GM23338 (cell line): Measurements from ENCODE around the gene WDR41. TPM values are rescaled to one million over a fixed set of nuclear protein-coding genes. Genes with fewer than 3 reads are reported as not detected.

Experiments used
- ATAC-seq: fragments of 200-7000 bp; cut with Tn5 transposase; 3 replicates; pipeline ENCODE4 v1.9.1; 2020
- DNase-seq: peaks from one replicate; pipeline ENCODE4 v3.0.0-alpha.2; 2015; ENCODE audit warnings: low spot score
- H2AFZ ChIP-seq: fragments of 200-600 bp; sonication (generic); 2 replicates; pipeline ENCODE4 v1.8.0; 2016; ENCODE audit warnings: antibody characterized with exemption, mild to moderate bottlenecking, moderate library complexity
- H3F3A ChIP-seq: fragments of 200-600 bp; sonication (generic); replicated peaks from 2 replicates; pipeline ENCODE4 v1.8.0; 2017; ENCODE audit warnings: antibody characterized with exemption, mixed run types, low read depth
- H3K27ac ChIP-seq: fragments of 200-600 bp; sonication (generic); 2 replicates; pipeline ENCODE4 v1.6.1; 2016; ENCODE audit warnings: low read depth
- H3K27me3 ChIP-seq: fragments of 200-600 bp; sonication (generic); 2 replicates; pipeline ENCODE4 v1.8.0; 2016; ENCODE audit warnings: mild to moderate bottlenecking, mixed run types, moderate library complexity; ENCODE audit not compliant: insufficient read depth
- H3K36me3 ChIP-seq: fragments of 200-600 bp; sonication (generic); 2 replicates; pipeline ENCODE4 v1.8.0; 2016; ENCODE audit warnings: mild to moderate bottlenecking; ENCODE audit not compliant: insufficient read depth
- H3K4me1 ChIP-seq: fragments of 200-600 bp; sonication (generic); 2 replicates; pipeline ENCODE4 v1.8.0; 2016; ENCODE audit warnings: mild to moderate bottlenecking, moderate library complexity; ENCODE audit not compliant: insufficient read depth
- H3K4me2 ChIP-seq: fragments of 200-600 bp; sonication (generic); 2 replicates; pipeline ENCODE4 v1.7.1; 2017; ENCODE audit warnings: mixed run types
- H3K4me3 ChIP-seq: fragments of 200-600 bp; sonication (generic); 2 replicates; pipeline ENCODE4 v1.6.1; 2016; ENCODE audit warnings: mixed run types
- H3K79me2 ChIP-seq: fragments of 200-600 bp; sonication (generic); replicated peaks from 2 replicates; pipeline ENCODE4 v1.8.0; 2017; ENCODE audit warnings: mild to moderate bottlenecking; ENCODE audit not compliant: insufficient read depth
- H3K9me2 ChIP-seq: fragments of 200-600 bp; sonication (generic); 2 replicates; pipeline ENCODE4 v1.8.0; 2017; ENCODE audit not compliant: insufficient read depth
- H4K20me1 ChIP-seq: fragments of 200-600 bp; sonication (generic); replicated peaks from 2 replicates; pipeline ENCODE4 v1.8.0; 2017; ENCODE audit warnings: mild to moderate bottlenecking; ENCODE audit not compliant: insufficient read depth
- H3K27ac Mint-ChIP-seq: 2 replicates; pipeline ENCODE4 v1.8.0; 2020; ENCODE audit warnings: inconsistent platforms, mild to moderate bottlenecking, moderate library complexity, mixed read lengths
- H3K27me3 Mint-ChIP-seq: 3 replicates; pipeline ENCODE4 v1.8.0; 2022; ENCODE audit warnings: low read depth, mild to moderate bottlenecking, moderate library complexity, mixed read lengths, inconsistent platforms; ENCODE audit not compliant: insufficient read depth, poor library complexity
- H3K36me3 Mint-ChIP-seq: 3 replicates; pipeline ENCODE4 v1.8.0; 2021; ENCODE audit warnings: low read depth, mild to moderate bottlenecking, inconsistent platforms, moderate library complexity, mixed read lengths
- H3K4me1 Mint-ChIP-seq: 3 replicates; pipeline ENCODE4 v1.8.0; 2020; ENCODE audit warnings: mild to moderate bottlenecking, inconsistent platforms, mixed read lengths
- H3K4me3 Mint-ChIP-seq: 3 replicates; pipeline ENCODE4 v1.8.0; 2021; ENCODE audit warnings: moderate library complexity, mild to moderate bottlenecking, inconsistent platforms, mixed read lengths
- H3K9me3 Mint-ChIP-seq: 3 replicates; pipeline ENCODE4 v1.8.0; 2020; ENCODE audit warnings: moderate library complexity, mild to moderate bottlenecking, inconsistent platforms, mixed read lengths
- EZH2 ChIP-seq: fragments of 200-600 bp; sonication (generic); IDR thresholded peaks from one replicate; pipeline ENCODE4 v1.8.0; 2017; ENCODE audit warnings: antibody characterized with exemption, mild to moderate bottlenecking, low read depth; ENCODE audit not compliant: unreplicated experiment
- EZH2phosphoT487 ChIP-seq: fragments of 200-600 bp; sonication (generic); IDR thresholded peaks from one replicate; pipeline ENCODE4 v1.8.1; 2018; ENCODE audit warnings: antibody characterized with exemption; ENCODE audit not compliant: unreplicated experiment
- JUNB ChIP-seq: IDR thresholded peaks from one replicate; pipeline ENCODE4 v1.6.1; 2016; ENCODE audit warnings: antibody characterized with exemption; ENCODE audit not compliant: unreplicated experiment
- NANOG ChIP-seq: IDR thresholded peaks from 2 replicates; pipeline ENCODE4 v1.6.1; 2016; ENCODE audit warnings: antibody characterized with exemption, borderline replicate concordance
- ZNF114 ChIP-seq: fragments of 250-450 bp; sonication (Bioruptor Pico); IDR thresholded peaks from 2 replicates; pipeline ENCODE4 v1.5.0; 2020; ENCODE audit warnings: mild to moderate bottlenecking, moderate library complexity
- ZNF462 ChIP-seq: fragments of 250-450 bp; sonication (Bioruptor Pico); IDR thresholded peaks from 2 replicates; pipeline ENCODE4 v1.5.0; 2020; ENCODE audit warnings: mild to moderate bottlenecking, moderate library complexity
- polyA plus RNA-seq: library from polyadenylated mRNA; unstranded; fragments of >200 nt; fragmentation: Nextera tagmentation; extraction: Ambion mirVana; gene quantifications from 2 replicates; pipeline ENCODE4 v1.2.1, GENCODE V29; 2016
- total RNA-seq: library from RNA; depleted of rRNA; stranded (reverse); fragments of >200 nt; shearing (Covaris generic); gene quantifications from 2 replicates; pipeline ENCODE4 v1.2.3, GENCODE V29; 2014
- TF ChIP-seq, protein P1 (sequence below), 2 experiments: fragments of 200-600 bp in 1 of 2; sonication (generic) in 1 of 2; conservative IDR thresholded peaks; 2 replicates each; pipeline versions ENCODE4 v1.5.1 to v1.6.1; 2016 to 2017; ENCODE audit warnings: antibody characterized with exemption in 2 of 2, low read depth in 2 of 2, mild to moderate bottlenecking in 2 of 2, moderate library complexity in 1 of 2
- TF ChIP-seq, protein P2 (sequence below): IDR thresholded peaks from 2 replicates; pipeline ENCODE4 v1.6.1; 2016; ENCODE audit warnings: antibody characterized with exemption

Gene WDR41
- total and polyA plus RNA-seq, 2 experiments from 2014 or later = 19.1 to 40.4 TPM

DNA sequence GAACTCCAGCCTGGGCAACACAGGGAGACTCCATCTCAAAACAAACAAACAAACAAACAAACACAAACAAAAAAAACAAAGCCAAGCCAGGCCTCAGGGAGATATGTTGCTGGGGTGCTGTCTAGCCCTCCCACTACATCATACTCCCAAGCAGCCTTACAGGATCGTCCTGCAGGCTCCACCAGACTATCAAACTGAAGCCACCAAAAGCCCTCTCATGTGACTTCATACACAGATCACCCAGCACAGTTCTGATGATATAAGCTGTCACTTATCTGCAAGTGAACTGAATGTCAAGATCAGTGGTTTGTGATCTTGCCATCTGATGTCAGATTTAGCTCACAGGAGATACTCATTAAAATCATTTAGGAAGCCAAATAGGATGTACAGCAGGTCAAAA, 43.3 kb downstream of the WDR41 start (continued):
- TF ChIP-seq ZNF462 (no peak), JUNB (no peak), ZNF114 (no peak), EZH2phosphoT487 (no peak), EZH2 (no peak)
- TF ChIP-seq, protein P1, sequence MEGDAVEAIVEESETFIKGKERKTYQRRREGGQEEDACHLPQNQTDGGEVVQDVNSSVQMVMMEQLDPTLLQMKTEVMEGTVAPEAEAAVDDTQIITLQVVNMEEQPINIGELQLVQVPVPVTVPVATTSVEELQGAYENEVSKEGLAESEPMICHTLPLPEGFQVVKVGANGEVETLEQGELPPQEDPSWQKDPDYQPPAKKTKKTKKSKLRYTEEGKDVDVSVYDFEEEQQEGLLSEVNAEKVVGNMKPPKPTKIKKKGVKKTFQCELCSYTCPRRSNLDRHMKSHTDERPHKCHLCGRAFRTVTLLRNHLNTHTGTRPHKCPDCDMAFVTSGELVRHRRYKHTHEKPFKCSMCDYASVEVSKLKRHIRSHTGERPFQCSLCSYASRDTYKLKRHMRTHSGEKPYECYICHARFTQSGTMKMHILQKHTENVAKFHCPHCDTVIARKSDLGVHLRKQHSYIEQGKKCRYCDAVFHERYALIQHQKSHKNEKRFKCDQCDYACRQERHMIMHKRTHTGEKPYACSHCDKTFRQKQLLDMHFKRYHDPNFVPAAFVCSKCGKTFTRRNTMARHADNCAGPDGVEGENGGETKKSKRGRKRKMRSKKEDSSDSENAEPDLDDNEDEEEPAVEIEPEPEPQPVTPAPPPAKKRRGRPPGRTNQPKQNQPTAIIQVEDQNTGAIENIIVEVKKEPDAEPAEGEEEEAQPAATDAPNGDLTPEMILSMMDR (conservative IDR thresholded peaks at IDR 0.05; ENCODE audit: low read depth in 2 of 2) = no peak
- TF ChIP-seq, protein P2, sequence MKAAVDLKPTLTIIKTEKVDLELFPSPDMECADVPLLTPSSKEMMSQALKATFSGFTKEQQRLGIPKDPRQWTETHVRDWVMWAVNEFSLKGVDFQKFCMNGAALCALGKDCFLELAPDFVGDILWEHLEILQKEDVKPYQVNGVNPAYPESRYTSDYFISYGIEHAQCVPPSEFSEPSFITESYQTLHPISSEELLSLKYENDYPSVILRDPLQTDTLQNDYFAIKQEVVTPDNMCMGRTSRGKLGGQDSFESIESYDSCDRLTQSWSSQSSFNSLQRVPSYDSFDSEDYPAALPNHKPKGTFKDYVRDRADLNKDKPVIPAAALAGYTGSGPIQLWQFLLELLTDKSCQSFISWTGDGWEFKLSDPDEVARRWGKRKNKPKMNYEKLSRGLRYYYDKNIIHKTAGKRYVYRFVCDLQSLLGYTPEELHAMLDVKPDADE = no peak

DNA sequence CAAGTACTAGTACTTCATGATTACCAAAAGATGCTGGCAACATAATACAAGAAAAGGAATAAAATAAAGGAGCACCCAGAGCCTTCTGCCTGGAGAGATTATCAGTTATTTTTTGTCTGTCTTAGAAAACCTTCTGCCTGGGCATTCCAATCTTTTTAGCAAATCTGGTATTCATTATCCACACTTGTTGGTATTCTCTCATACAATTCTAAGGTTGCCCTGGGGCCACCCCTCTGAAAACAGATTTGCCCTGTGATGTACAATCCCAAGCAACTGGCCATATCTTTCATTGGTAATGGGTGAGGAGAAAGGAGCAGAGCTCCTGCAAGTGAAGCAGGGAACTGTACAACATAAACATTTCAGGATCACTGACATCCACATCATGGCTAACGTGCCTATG, 47.8 kb downstream of the WDR41 start:
- ATAC-seq = no peak
- H2AFZ ChIP-seq = no peak overlapping the region
- peaks cover 29% of the 10 kb centered on the region for H3K36me3 Mint-ChIP-seq
- H3K4me3 Mint-ChIP-seq = no peak overlapping the region
- 0 out of 2 replicates have a peak, but pooled peaks cover 7% of the 10 kb centered on the region for H4K20me1 ChIP-seq
- no peak for DNase-seq
- no peaks in the 10 kb centered on the region for H3F3A ChIP-seq
- no peaks in the 10 kb centered on the region; the same call in 1 of the 2 replicates for H3K79me2 ChIP-seq
- no peak overlapping the region for H3K27ac ChIP-seq
- no peaks in the 10 kb centered on the region for H3K27me3 ChIP-seq
- H3K4me2 ChIP-seq = no peak overlapping the region
- no peaks in the 10 kb centered on the region for H3K4me1 ChIP-seq
- no peaks in the 10 kb centered on the region for H3K9me2 ChIP-seq
- H3K27me3 Mint-ChIP-seq = peaks cover 7% of the 10 kb centered on the region
- no peak overlapping the region for H3K27ac Mint-ChIP-seq
- no peak overlapping the region for H3K4me3 ChIP-seq
- peaks cover 10% of the 10 kb centered on the region; the same call in 1 of the 2 replicates for H3K36me3 ChIP-seq
- H3K4me1 Mint-ChIP-seq = no peaks in the 10 kb centered on the region
- no peaks in the 10 kb centered on the region for H3K9me3 Mint-ChIP-seq
- no peak for TF ChIP-seq JUNB
- TF ChIP-seq, protein P2 = no peak
- TF ChIP-seq, protein P1 (conservative IDR thresholded peaks at IDR 0.05; ENCODE audit: low read depth in 2 of 2) = no peak
- TF ChIP-seq ZNF114 = no peak
- no peak for TF ChIP-seq NANOG
